LNCaP clone FGC (cell line): ENCODE data around the gene TEAD1.

ENCODE experiments used
- DNase-seq: peaks from one replicate; pipeline ENCODE4 v3.0.0-alpha.2; 2011; ENCODE audit warnings: low read depth
- H3K4me3 ChIP-seq: 2 replicates; pipeline ENCODE4 v1.5.1; 2011; ENCODE audit warnings: mild to moderate bottlenecking, low read depth, low read length, control low read depth
- TF ChIP-seq, protein P1 (sequence below): IDR thresholded peaks from 2 replicates; pipeline ENCODE4 v1.5.1; 2012; ENCODE audit warnings: mild to moderate bottlenecking; ENCODE audit not compliant: control insufficient read depth, insufficient read depth; ENCODE audit errors: extremely low read depth

Gene TEAD1

DNA sequence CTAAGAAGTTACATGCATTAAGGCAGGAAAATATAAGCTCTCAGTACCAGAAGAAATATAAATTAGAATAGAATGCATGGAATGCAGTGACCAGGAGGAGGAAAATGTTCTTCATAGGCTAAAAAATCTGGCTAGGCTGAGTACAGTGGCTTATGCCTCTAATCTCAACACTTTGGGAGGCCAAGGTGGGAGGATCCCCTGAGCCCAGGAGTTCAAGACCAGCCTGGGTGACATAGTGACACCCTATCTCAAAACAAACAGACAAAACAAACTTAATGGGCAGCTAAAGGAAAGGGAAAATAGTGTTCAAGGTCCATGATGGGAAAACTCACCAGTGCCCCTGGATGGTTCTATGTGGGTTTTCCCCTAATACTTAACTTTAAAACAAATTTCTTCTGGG, 256.6 kb downstream of the TEAD1 start:
- H3K4me3 ChIP-seq, result no peak overlapping the region
- no peak for DNase-seq
- TF ChIP-seq, protein P1, sequence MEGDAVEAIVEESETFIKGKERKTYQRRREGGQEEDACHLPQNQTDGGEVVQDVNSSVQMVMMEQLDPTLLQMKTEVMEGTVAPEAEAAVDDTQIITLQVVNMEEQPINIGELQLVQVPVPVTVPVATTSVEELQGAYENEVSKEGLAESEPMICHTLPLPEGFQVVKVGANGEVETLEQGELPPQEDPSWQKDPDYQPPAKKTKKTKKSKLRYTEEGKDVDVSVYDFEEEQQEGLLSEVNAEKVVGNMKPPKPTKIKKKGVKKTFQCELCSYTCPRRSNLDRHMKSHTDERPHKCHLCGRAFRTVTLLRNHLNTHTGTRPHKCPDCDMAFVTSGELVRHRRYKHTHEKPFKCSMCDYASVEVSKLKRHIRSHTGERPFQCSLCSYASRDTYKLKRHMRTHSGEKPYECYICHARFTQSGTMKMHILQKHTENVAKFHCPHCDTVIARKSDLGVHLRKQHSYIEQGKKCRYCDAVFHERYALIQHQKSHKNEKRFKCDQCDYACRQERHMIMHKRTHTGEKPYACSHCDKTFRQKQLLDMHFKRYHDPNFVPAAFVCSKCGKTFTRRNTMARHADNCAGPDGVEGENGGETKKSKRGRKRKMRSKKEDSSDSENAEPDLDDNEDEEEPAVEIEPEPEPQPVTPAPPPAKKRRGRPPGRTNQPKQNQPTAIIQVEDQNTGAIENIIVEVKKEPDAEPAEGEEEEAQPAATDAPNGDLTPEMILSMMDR, result no peak

DNA sequence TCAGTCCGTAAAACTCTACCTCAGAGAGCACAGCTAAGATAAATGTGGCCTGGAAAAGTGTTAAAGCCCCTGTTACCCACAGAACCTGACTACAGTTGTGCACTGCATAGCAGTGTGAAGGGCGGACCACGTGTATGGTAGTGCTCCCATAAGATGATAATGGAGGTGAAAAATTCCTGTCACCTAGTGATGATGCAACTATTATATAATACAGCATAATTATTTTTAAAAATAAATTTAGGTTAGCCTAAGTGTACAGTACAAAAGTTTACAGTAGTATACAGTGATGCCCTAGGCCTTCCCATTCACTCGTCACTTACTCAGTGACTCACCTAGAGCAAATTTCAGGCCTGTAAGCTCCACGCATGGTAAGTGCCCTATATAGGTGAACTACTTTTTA, 258.3 kb downstream of the TEAD1 start:
- no peak overlapping the region for H3K4me3 ChIP-seq
- DNase-seq, result no peak
- TF ChIP-seq, protein P1, result no peak

DNA sequence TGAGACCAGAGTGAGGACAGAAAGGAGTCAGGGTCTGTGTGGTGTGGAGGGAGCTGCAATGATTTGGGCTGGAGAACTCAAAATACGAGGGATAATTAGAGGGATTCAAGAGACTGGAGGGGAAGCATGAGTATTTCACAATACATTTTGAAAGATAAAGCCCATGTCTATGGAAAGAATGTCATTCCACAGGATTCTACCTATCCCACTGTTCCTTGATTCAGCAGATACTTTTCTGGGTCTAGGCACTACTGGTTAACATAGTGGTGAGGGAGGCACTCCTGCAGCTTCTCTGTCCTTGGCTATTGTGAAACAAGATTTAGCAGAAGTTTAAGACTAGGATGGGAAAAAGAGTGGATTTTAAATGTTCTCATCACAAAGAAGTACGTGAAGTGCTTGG, 262.0 kb downstream of the TEAD1 start:
- DNase-seq, result no peak
- no peak overlapping the region for H3K4me3 ChIP-seq
- TF ChIP-seq, protein P1, result no peak

DNA sequence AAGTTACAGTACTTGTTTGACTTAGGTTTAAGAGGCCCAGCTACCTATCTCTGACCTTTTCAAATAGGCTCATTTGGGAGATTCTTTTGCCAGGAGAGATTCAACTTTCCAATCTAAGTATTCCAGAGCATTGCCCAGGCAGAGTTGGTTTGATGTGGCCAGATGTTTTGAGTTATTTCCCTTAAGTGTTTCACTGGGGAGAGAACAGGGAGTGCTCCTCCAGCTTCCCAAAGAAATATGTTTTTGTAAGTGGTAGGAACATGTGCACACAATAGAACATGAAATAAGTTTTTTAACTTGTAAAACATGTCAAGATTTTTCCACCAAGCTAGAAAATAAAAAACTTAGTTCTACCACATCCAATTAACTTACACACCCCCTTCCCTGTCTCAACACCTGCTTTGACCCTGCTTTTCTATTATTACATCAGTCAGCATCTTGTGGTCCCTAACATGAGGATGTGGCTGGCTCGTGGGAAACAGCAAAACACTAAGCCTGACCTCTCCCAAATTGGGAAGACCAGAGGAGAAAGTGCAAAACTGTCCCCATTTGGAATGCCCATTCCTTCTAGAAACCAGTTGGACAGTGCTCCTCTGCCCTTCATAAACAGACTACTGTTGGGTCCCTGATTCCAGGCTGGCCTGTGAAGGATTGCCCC, 264.5 kb downstream of the TEAD1 start:
- TF ChIP-seq, protein P1, result no peak
- no peak overlapping the region for H3K4me3 ChIP-seq
- no peak for DNase-seq

DNA sequence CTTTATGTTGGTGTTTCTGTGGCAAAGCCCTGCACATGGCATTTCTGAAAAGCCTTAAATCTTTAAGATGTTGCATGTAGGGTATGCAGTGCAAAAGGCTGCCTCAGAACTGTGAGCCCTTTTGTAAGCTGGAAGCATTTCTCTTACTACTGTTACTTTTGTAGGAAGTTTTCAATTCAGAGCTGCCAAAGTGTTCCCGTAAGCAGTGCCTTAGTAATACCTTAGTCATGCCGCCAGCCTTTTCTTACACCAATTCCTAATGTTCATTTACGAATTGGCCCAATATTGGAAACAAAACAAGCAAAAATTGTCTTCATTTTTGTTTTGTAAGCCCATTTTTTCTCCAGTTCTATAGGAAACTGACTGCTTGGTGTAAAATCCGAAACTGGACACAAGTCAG, 267.4 kb downstream of the TEAD1 start:
- no peak for DNase-seq
- no peak overlapping the region for H3K4me3 ChIP-seq
- TF ChIP-seq, protein P1, result no peak

DNA sequence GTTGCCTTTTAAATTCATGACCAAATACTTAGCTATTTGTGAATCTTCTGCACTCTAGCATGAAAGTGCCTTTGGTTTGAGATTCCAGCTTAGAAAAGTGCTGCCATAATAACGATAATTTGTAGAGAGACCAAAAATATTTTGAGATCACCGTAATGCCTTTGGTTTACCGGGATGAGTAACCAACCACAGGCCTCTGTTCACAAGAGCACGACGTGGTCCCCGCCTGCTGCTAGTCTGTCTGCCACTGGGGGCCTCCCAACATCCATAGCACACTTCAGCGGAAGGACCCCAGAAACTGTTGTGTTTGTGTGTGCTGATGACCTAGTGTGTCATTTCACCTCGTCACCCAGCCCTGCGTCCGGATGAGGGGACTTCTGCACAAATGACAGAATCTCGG, 267.9 kb downstream of the TEAD1 start:
- H3K4me3 ChIP-seq, result no peak overlapping the region
- TF ChIP-seq, protein P1, result no peak
- no peak for DNase-seq

DNA sequence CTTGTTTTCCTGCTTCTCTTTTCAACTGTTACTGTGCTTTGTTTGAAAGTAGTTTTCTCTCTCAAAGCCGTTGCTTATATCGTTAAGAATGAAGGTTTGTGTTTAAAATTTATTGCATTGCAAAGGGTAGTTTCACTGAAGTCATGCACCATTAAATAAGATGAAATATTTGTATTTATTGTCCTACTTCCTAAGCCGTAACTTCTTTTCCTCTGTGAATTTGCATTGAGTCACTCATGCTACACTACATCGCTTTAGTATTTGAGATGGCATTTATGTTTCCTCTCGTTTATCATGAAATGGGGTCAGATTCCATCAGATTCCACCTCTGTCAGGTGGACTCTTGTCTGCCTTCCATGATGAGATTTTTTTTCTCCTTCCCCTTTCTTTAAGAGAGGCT, 269.1 kb downstream of the TEAD1 start:
- TF ChIP-seq, protein P1, result no peak
- no peak overlapping the region for H3K4me3 ChIP-seq
- DNase-seq, result no peak
